Sigmoid colon (tissue), 4 donors: ENCODE measurements around the gene INAFM1.

ENCODE experiments used
- POLR2A ChIP-seq, 2 donors: fragments of 450-650 bp; IDR thresholded peaks; one replicate each; pipeline ENCODE4 v1.6.1; 2016; ENCODE audit warnings: antibody characterized with exemption in 2 of 2, mild to moderate bottlenecking in 2 of 2, moderate library complexity in 2 of 2
- POLR2AphosphoS5 ChIP-seq, 4 donors: sonication (generic); formaldehyde crosslinking; IDR thresholded peaks; one replicate each; pipeline ENCODE4 v1.6.1; 2017; ENCODE audit warnings: antibody characterized with exemption in 4 of 4

DNA sequence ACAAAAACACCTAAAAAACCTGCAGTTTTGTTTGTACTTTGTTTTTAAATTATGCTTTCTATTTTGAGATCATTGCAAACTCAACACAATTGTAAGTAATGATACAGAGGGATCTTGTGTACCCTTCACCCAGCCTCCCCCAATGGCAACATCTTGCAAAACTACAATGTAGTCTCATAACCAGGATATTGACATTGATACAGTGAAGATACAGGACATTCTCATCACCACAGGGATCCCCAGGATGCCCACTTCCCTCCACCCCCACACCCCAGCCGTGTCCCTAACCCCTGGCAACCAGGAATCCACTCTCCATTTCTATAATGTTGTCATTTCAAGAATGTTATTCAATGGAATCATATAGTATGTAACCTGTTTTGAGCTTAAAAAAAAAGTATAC is 46.9 kb downstream of the INAFM1 start:
- no peak for TF ChIP-seq POLR2AphosphoS5 (IDR thresholded peaks at IDR 0.05)
- no peak for TF ChIP-seq POLR2A (IDR thresholded peaks at IDR 0.05)
